ENCODE results near the gene PDIA4.
"Not testable (repeated sequence)": the region's sequence is repeated elsewhere in the genome, so short reads cannot be mapped to it uniquely, and the experiment has no call there.

PDIA4 gene

GRCh38 chr7:149031353-149031910, 3.1 kb upstream of the PDIA4 start:
- DNase-seq = no peak

GRCh38 chr7:149030439-149030838, 2.1 kb upstream of the PDIA4 start:
- not testable (repeated sequence) for DNase-seq

GRCh38 chr7:149027611-149028345, 527 bp downstream of the PDIA4 start:
- DNase-seq = no peak

- no peak for DNase-seq
These were observed 1.2 kb downstream of the PDIA4 start for GRCh38 chr7:149027055-149027454.

GRCh38 chr7:149023662-149024061, 4.6 kb downstream of the PDIA4 start:
- DNase-seq = no peak

GRCh38 chr7:149022756-149023360, 5.4 kb downstream of the PDIA4 start:
- no peak for DNase-seq

GRCh38 chr7:149021725-149022062, 6.6 kb downstream of the PDIA4 start:
- DNase-seq = no peak

- DNase-seq = no peak
These were observed 7.8 kb downstream of the PDIA4 start for GRCh38 chr7:149020483-149020882.

GRCh38 chr7:149016876-149017275, 11.4 kb downstream of the PDIA4 start:
- no peak for DNase-seq

GRCh38 chr7:149014309-149014708, 14.0 kb downstream of the PDIA4 start:
- no peak for DNase-seq

- no peak for DNase-seq
These were observed 14.4 kb downstream of the PDIA4 start for GRCh38 chr7:149013876-149014275.

GRCh38 chr7:149012730-149013129, 15.6 kb downstream of the PDIA4 start:
- DNase-seq = not testable (repeated sequence)

GRCh38 chr7:149011491-149011890, 16.8 kb downstream of the PDIA4 start:
- no peak for DNase-seq

- no peak for DNase-seq
These were observed 17.9 kb downstream of the PDIA4 start for GRCh38 chr7:149010451-149010850.

GRCh38 chr7:149009527-149009926, 18.8 kb downstream of the PDIA4 start:
- DNase-seq = no peak

- DNase-seq = no peak
These were observed 20.7 kb downstream of the PDIA4 start for GRCh38 chr7:149007611-149008010.

GRCh38 chr7:149007146-149007545, 21.2 kb downstream of the PDIA4 start:
- DNase-seq = no peak

GRCh38 chr7:149006345-149006725, 22.0 kb downstream of the PDIA4 start:
- no peak for DNase-seq

- DNase-seq = peak in 1 of 2 experiments; percentile 31
These were observed 22.6 kb downstream of the PDIA4 start for GRCh38 chr7:149005427-149006344.

- no peak for DNase-seq
These were observed 23.6 kb downstream of the PDIA4 start for GRCh38 chr7:149004405-149005370.

- DNase-seq = no peak
These were observed 24.6 kb downstream of the PDIA4 start for GRCh38 chr7:149003560-149004305.

Measured in NCI-H187 (cell line).